IMR-90 (cell line): ENCODE measurements around the gene VWA8. TPM values are rescaled to one million over a fixed set of nuclear protein-coding genes. Genes with fewer than 3 reads are reported as not detected.

Source experiments
- ATAC-seq: fragments of 200-7000 bp; cut with Tn5 transposase; 2 replicates; pipeline ENCODE4 v1.9.1; 2020; ENCODE audit warnings: low read depth, mild to moderate bottlenecking, moderate library complexity
- BruUV-seq: library from RNA; stranded (reverse); fragments of 400-500 nt; replicated peaks from 2 replicates; lab custom pipeline; 2021; lab: Mats Ljungman, UMichigan
- CTCF ChIA-PET: fragments of 300-600 bp; formaldehyde crosslinking; extraction: SDS; loops from one replicate; lab custom pipeline; 2021; ENCODE audit warnings: antibody characterized with exemption; lab: Yijun Ruan, JAX
- POLR2A ChIA-PET: fragments of 300-600 bp; sonication (Branson Sonifier 250); formaldehyde crosslinking; loops from one replicate; lab custom pipeline; 2022; ENCODE audit warnings: antibody characterized with exemption; ENCODE audit not compliant: unreplicated experiment; lab: Charles Lee
- DNase-seq: peaks from one replicate; pipeline ENCODE4 v3.0.0; 2013
- H2AFZ ChIP-seq: replicated peaks from 2 replicates; pipeline ENCODE3; 2013; ENCODE audit warnings: low read length, mild to moderate bottlenecking; ENCODE audit not compliant: poor library complexity
- H2AK5ac ChIP-seq: 2 replicates; pipeline ENCODE4 v1.6.1; 2013; ENCODE audit warnings: low read depth, low read length, inconsistent platforms
- H2AK9ac ChIP-seq: replicated peaks from 2 replicates; pipeline ENCODE3; 2013; ENCODE audit warnings: mild to moderate bottlenecking, low read depth, low read length, moderate library complexity; ENCODE audit not compliant: poor library complexity
- H2BK120ac ChIP-seq: 2 replicates; pipeline ENCODE4 v1.6.1; 2013; ENCODE audit warnings: low read depth, low read length, inconsistent platforms
- H2BK15ac ChIP-seq: 3 replicates; pipeline ENCODE4 v1.6.1; 2013; ENCODE audit warnings: low read depth, low read length, inconsistent platforms
- H2BK20ac ChIP-seq: 2 replicates; pipeline ENCODE4 v1.6.1; 2013; ENCODE audit warnings: low read depth, mild to moderate bottlenecking, inconsistent platforms, low read length, moderate library complexity
- H2BK5ac ChIP-seq: 2 replicates; pipeline ENCODE4 v1.6.1; 2013; ENCODE audit warnings: mild to moderate bottlenecking, low read depth, low read length, inconsistent platforms; ENCODE audit not compliant: poor library complexity, severe bottlenecking
- H3K14ac ChIP-seq: replicated peaks from 2 replicates; pipeline ENCODE4 v1.6.1; 2013; ENCODE audit warnings: low read depth, low read length, inconsistent platforms
- H3K18ac ChIP-seq: 2 replicates; pipeline ENCODE4 v1.6.1; 2013; ENCODE audit warnings: low read depth, low read length, control low read depth
- H3K23ac ChIP-seq: 2 replicates; pipeline ENCODE4 v1.6.1; 2013; ENCODE audit warnings: low read depth, low read length, inconsistent platforms
- H3K27ac ChIP-seq: 2 replicates; pipeline ENCODE4 v1.5.1; 2013; ENCODE audit warnings: mild to moderate bottlenecking, control low read depth, low read length; ENCODE audit not compliant: insufficient read depth
- H3K27me3 ChIP-seq: 2 replicates; pipeline ENCODE4 v1.6.1; 2013; ENCODE audit warnings: low read length; ENCODE audit not compliant: control insufficient read depth, insufficient read depth
- H3K36me3 ChIP-seq: 2 replicates; pipeline ENCODE4 v1.6.1; 2013; ENCODE audit warnings: low read length, mixed read lengths; ENCODE audit not compliant: control insufficient read depth, insufficient read depth
- H3K4ac ChIP-seq: 2 replicates; pipeline ENCODE4 v1.6.1; 2013; ENCODE audit warnings: low read depth, low read length, inconsistent platforms
- H3K4me1 ChIP-seq: 2 replicates; pipeline ENCODE4 v1.6.1; 2013; ENCODE audit warnings: low read length, mixed read lengths; ENCODE audit not compliant: control insufficient read depth, insufficient read depth
- H3K4me2 ChIP-seq: 2 replicates; pipeline ENCODE4 v1.6.1; 2013; ENCODE audit warnings: low read depth, mild to moderate bottlenecking, control low read depth, low read length, moderate library complexity
- H3K4me3 ChIP-seq: 2 replicates; pipeline ENCODE4 v1.5.1; 2013; ENCODE audit warnings: low read depth, mild to moderate bottlenecking, control low read depth, low read length, moderate library complexity; ENCODE audit not compliant: insufficient read depth
- H3K56ac ChIP-seq: 2 replicates; pipeline ENCODE4 v1.6.1; 2013; ENCODE audit warnings: low read length, inconsistent platforms; ENCODE audit not compliant: insufficient read depth; ENCODE audit errors: extremely low read depth
- H3K79me1 ChIP-seq, 2 experiments: 2 replicates each; pipeline ENCODE4 v1.6.1; 2013; ENCODE audit warnings: low read length in 2 of 2, inconsistent platforms in 1 of 2, low read depth in 1 of 2
- H3K9ac ChIP-seq: 2 replicates; pipeline ENCODE4 v1.6.1; 2013; ENCODE audit warnings: low read depth, low read length, control low read depth
- H3K9me1 ChIP-seq: 2 replicates; pipeline ENCODE4 v1.6.1; 2013; ENCODE audit warnings: low read length, inconsistent platforms; ENCODE audit not compliant: insufficient read depth
- H3K9me3 ChIP-seq: 2 replicates; pipeline ENCODE4 v1.6.1; 2013; ENCODE audit warnings: low read length; ENCODE audit not compliant: control insufficient read depth, insufficient read depth
- H4K20me1 ChIP-seq: 2 replicates; pipeline ENCODE4 v1.6.1; 2013; ENCODE audit warnings: low read length, inconsistent platforms; ENCODE audit not compliant: insufficient read depth
- H4K5ac ChIP-seq: 2 replicates; pipeline ENCODE4 v1.6.1; 2013; ENCODE audit warnings: mild to moderate bottlenecking, low read depth, low read length, control low read depth
- H4K8ac ChIP-seq, 2 experiments: 2 replicates each; pipeline ENCODE4 v1.6.1; 2013; ENCODE audit warnings: low read depth in 2 of 2, low read length in 2 of 2, control low read depth in 1 of 2, inconsistent platforms in 1 of 2
- H4K91ac ChIP-seq: 2 replicates; pipeline ENCODE4 v1.6.1; 2013; ENCODE audit warnings: low read depth, low read length, inconsistent platforms; ENCODE audit not compliant: insufficient read depth
- FOS ChIP-seq: fragments of 150-350 bp; IDR thresholded peaks from 2 replicates; pipeline ENCODE4 v1.6.1; 2016; ENCODE audit warnings: low read depth, low read length
- WGBS, 2 experiments: methylation state at CpG; one replicate each; pipeline versions ENCODE4 v1.1.5 to v1.1.7; 2013; ENCODE audit warnings: missing lambda C conversion rate in 2 of 2; ENCODE audit not compliant: insufficient read length in 1 of 2; ENCODE audit errors: extremely low coverage in 2 of 2; 5-methylcytosine and 5-hydroxymethylcytosine counted together
- dilution Hi-C: fragments of 300-500 bp; cut with HindIII; formaldehyde crosslinking; loops from one replicate; pipeline ENCODE4 v1.14.3; 2018; ENCODE audit warnings: low sequenced_read_pairs; ENCODE audit not compliant: unreplicated experiment
- in situ Hi-C: fragments of 300-500 bp; cut with MboI; formaldehyde crosslinking; loops from 3 replicates; pipeline ENCODE4 v1.14.3; 2019; ENCODE audit warnings: low sequenced_read_pairs, inconsistent platforms, mixed read lengths
- intact Hi-C: fragments of 100-400 bp; cut with micrococcal nuclease; formaldehyde crosslinking; loops from 2 replicates; pipeline ENCODE4 v1.10.0; 2022
- polyA plus RNA-seq, 3 experiments: library from polyadenylated mRNA; depleted of rRNA; stranded (reverse); fragments of >200 nt; gene quantifications; 2 replicates each; pipeline ENCODE4 v1.2.3, GENCODE V29; 2012; ENCODE audit warnings: low replicate concordance in 1 of 3
- total RNA-seq: library from RNA; depleted of rRNA; stranded (reverse); fragments of >200 nt; gene quantifications from 2 replicates; pipeline ENCODE4 v1.2.3, GENCODE V29; 2012

VWA8 gene
- total and polyA plus RNA-seq, 2 of the 4 experiments (the other 2 are of a cell fraction) = 5.9 to 18.3 TPM

- ATAC-seq = no peak
- Histone ChIP-seq H4K8ac (no peak overlapping the region), H3K9me1 (peaks cover 9% of the 10 kb centered on the region), H2AK9ac (no peak overlapping the region), H4K20me1 (no peaks in the 10 kb centered on the region; the same call in 1 of the 2 replicates), H2BK20ac (no peak overlapping the region), H3K27ac (no peak overlapping the region), H3K9ac (no peak overlapping the region), H3K27me3 (peaks cover 2% of the 10 kb centered on the region), H3K18ac (no peak overlapping the region), H3K4me1 (peaks cover 12% of the 10 kb centered on the region), H2BK120ac (no peak overlapping the region), H3K23ac (no peak overlapping the region), H3K79me1 (no peaks in the 10 kb centered on the region), H2AFZ (no peak overlapping the region), H4K5ac (no peak overlapping the region), H4K91ac (no peak overlapping the region), H3K56ac (no peak overlapping the region), H3K36me3 (no peaks in the 10 kb centered on the region), H2AK5ac (no peak overlapping the region), H3K4me2 (no peak overlapping the region), H2BK5ac (no peak overlapping the region), H3K14ac (no peak overlapping the region), H3K4ac (no peak overlapping the region), H2BK15ac (no peak overlapping the region), H3K4me3 (no peak overlapping the region), H3K9me3 (no peaks in the 10 kb centered on the region)
- no peak for TF ChIP-seq FOS
- intact Hi-C loops (no loop called here), in situ Hi-C loops (no loop called here), dilution Hi-C loops (no loop called here)
- 100% methylated on average over 1 of the region's 10 CpGs; no CpG with 5 or more reads in 1 of the 2 experiments for WGBS, 2 experiments
- ChIA-PET CTCF (no interaction called here), POLR2A (no interaction called here)
- no peak for DNase-seq
- no TSS peak for BruUV-seq
Observed at GRCh38 chr13:41549491-41549890, 411.4 kb downstream of the VWA8 start.
